GM23338 (cell line): ENCODE results near the gene LIN54. TPM values are rescaled to one million over a fixed set of nuclear protein-coding genes. Genes with fewer than 3 reads are reported as not detected.

Experiments used
- ATAC-seq: fragments of 200-7000 bp; cut with Tn5 transposase; 3 replicates; pipeline ENCODE4 v1.9.1; 2020
- DNase-seq: peaks from one replicate; pipeline ENCODE4 v3.0.0-alpha.2; 2015; ENCODE audit warnings: low spot score
- H2AFZ ChIP-seq: fragments of 200-600 bp; sonication (generic); 2 replicates; pipeline ENCODE4 v1.8.0; 2016; ENCODE audit warnings: antibody characterized with exemption, mild to moderate bottlenecking, moderate library complexity
- H3F3A ChIP-seq: fragments of 200-600 bp; sonication (generic); replicated peaks from 2 replicates; pipeline ENCODE4 v1.8.0; 2017; ENCODE audit warnings: antibody characterized with exemption, mixed run types, low read depth
- H3K27ac ChIP-seq: fragments of 200-600 bp; sonication (generic); 2 replicates; pipeline ENCODE4 v1.6.1; 2016; ENCODE audit warnings: low read depth
- H3K27me3 ChIP-seq: fragments of 200-600 bp; sonication (generic); 2 replicates; pipeline ENCODE4 v1.8.0; 2016; ENCODE audit warnings: mild to moderate bottlenecking, mixed run types, moderate library complexity; ENCODE audit not compliant: insufficient read depth
- H3K36me3 ChIP-seq: fragments of 200-600 bp; sonication (generic); 2 replicates; pipeline ENCODE4 v1.8.0; 2016; ENCODE audit warnings: mild to moderate bottlenecking; ENCODE audit not compliant: insufficient read depth
- H3K4me1 ChIP-seq: fragments of 200-600 bp; sonication (generic); 2 replicates; pipeline ENCODE4 v1.8.0; 2016; ENCODE audit warnings: mild to moderate bottlenecking, moderate library complexity; ENCODE audit not compliant: insufficient read depth
- H3K4me2 ChIP-seq: fragments of 200-600 bp; sonication (generic); 2 replicates; pipeline ENCODE4 v1.7.1; 2017; ENCODE audit warnings: mixed run types
- H3K4me3 ChIP-seq: fragments of 200-600 bp; sonication (generic); 2 replicates; pipeline ENCODE4 v1.6.1; 2016; ENCODE audit warnings: mixed run types
- H3K79me2 ChIP-seq: fragments of 200-600 bp; sonication (generic); replicated peaks from 2 replicates; pipeline ENCODE4 v1.8.0; 2017; ENCODE audit warnings: mild to moderate bottlenecking; ENCODE audit not compliant: insufficient read depth
- H3K9me2 ChIP-seq: fragments of 200-600 bp; sonication (generic); 2 replicates; pipeline ENCODE4 v1.8.0; 2017; ENCODE audit not compliant: insufficient read depth
- H4K20me1 ChIP-seq: fragments of 200-600 bp; sonication (generic); replicated peaks from 2 replicates; pipeline ENCODE4 v1.8.0; 2017; ENCODE audit warnings: mild to moderate bottlenecking; ENCODE audit not compliant: insufficient read depth
- H3K27ac Mint-ChIP-seq: 2 replicates; pipeline ENCODE4 v1.8.0; 2020; ENCODE audit warnings: inconsistent platforms, mild to moderate bottlenecking, moderate library complexity, mixed read lengths
- H3K27me3 Mint-ChIP-seq: 3 replicates; pipeline ENCODE4 v1.8.0; 2022; ENCODE audit warnings: low read depth, mild to moderate bottlenecking, moderate library complexity, mixed read lengths, inconsistent platforms; ENCODE audit not compliant: insufficient read depth, poor library complexity
- H3K36me3 Mint-ChIP-seq: 3 replicates; pipeline ENCODE4 v1.8.0; 2021; ENCODE audit warnings: low read depth, mild to moderate bottlenecking, inconsistent platforms, moderate library complexity, mixed read lengths
- H3K4me1 Mint-ChIP-seq: 3 replicates; pipeline ENCODE4 v1.8.0; 2020; ENCODE audit warnings: mild to moderate bottlenecking, inconsistent platforms, mixed read lengths
- H3K4me3 Mint-ChIP-seq: 3 replicates; pipeline ENCODE4 v1.8.0; 2021; ENCODE audit warnings: moderate library complexity, mild to moderate bottlenecking, inconsistent platforms, mixed read lengths
- H3K9me3 Mint-ChIP-seq: 3 replicates; pipeline ENCODE4 v1.8.0; 2020; ENCODE audit warnings: moderate library complexity, mild to moderate bottlenecking, inconsistent platforms, mixed read lengths
- STAT1 ChIP-seq: IDR thresholded peaks from one replicate; pipeline ENCODE4 v1.6.1; 2016; ENCODE audit warnings: antibody characterized with exemption; ENCODE audit not compliant: unreplicated experiment
- ZNF114 ChIP-seq: fragments of 250-450 bp; sonication (Bioruptor Pico); IDR thresholded peaks from 2 replicates; pipeline ENCODE4 v1.5.0; 2020; ENCODE audit warnings: mild to moderate bottlenecking, moderate library complexity
- polyA plus RNA-seq: library from polyadenylated mRNA; unstranded; fragments of >200 nt; fragmentation: Nextera tagmentation; extraction: Ambion mirVana; gene quantifications from 2 replicates; pipeline ENCODE4 v1.2.1, GENCODE V29; 2016
- total RNA-seq: library from RNA; depleted of rRNA; stranded (reverse); fragments of >200 nt; shearing (Covaris generic); gene quantifications from 2 replicates; pipeline ENCODE4 v1.2.3, GENCODE V29; 2014
- TF ChIP-seq, protein P1 (sequence below): fragments of 250-450 bp; sonication (Bioruptor Pico); IDR thresholded peaks from 2 replicates; pipeline ENCODE4 v1.5.0; 2020; ENCODE audit warnings: mild to moderate bottlenecking, moderate library complexity
- TF ChIP-seq, protein P2 (sequence below): IDR thresholded peaks from one replicate; pipeline ENCODE4 v1.6.1; 2018; ENCODE audit warnings: antibody characterized with exemption; ENCODE audit not compliant: unreplicated experiment

Gene LIN54
- total and polyA plus RNA-seq, 2 experiments from 2014 or later, result 4.0 to 11.2 TPM

DNA sequence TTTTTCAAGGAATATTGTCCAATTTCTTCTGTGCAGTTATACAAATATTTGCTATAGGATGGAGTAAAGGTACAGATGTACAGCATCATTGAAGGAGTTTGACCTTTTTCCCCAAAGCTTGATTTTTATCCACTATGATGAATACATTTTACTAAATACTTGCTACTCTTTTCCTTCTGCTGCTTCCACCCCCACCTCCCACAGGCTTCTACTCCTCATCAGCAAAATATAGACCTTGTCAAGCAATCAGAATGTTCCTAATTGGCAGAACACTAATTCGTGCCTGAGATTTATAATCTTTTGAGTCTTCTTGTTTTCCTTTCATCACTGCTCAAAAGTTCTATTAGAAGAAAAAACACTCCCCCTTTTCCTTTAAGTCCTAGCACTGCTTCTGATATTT is 113.9 kb downstream of the LIN54 start (continued):
- TF ChIP-seq, protein P1, sequence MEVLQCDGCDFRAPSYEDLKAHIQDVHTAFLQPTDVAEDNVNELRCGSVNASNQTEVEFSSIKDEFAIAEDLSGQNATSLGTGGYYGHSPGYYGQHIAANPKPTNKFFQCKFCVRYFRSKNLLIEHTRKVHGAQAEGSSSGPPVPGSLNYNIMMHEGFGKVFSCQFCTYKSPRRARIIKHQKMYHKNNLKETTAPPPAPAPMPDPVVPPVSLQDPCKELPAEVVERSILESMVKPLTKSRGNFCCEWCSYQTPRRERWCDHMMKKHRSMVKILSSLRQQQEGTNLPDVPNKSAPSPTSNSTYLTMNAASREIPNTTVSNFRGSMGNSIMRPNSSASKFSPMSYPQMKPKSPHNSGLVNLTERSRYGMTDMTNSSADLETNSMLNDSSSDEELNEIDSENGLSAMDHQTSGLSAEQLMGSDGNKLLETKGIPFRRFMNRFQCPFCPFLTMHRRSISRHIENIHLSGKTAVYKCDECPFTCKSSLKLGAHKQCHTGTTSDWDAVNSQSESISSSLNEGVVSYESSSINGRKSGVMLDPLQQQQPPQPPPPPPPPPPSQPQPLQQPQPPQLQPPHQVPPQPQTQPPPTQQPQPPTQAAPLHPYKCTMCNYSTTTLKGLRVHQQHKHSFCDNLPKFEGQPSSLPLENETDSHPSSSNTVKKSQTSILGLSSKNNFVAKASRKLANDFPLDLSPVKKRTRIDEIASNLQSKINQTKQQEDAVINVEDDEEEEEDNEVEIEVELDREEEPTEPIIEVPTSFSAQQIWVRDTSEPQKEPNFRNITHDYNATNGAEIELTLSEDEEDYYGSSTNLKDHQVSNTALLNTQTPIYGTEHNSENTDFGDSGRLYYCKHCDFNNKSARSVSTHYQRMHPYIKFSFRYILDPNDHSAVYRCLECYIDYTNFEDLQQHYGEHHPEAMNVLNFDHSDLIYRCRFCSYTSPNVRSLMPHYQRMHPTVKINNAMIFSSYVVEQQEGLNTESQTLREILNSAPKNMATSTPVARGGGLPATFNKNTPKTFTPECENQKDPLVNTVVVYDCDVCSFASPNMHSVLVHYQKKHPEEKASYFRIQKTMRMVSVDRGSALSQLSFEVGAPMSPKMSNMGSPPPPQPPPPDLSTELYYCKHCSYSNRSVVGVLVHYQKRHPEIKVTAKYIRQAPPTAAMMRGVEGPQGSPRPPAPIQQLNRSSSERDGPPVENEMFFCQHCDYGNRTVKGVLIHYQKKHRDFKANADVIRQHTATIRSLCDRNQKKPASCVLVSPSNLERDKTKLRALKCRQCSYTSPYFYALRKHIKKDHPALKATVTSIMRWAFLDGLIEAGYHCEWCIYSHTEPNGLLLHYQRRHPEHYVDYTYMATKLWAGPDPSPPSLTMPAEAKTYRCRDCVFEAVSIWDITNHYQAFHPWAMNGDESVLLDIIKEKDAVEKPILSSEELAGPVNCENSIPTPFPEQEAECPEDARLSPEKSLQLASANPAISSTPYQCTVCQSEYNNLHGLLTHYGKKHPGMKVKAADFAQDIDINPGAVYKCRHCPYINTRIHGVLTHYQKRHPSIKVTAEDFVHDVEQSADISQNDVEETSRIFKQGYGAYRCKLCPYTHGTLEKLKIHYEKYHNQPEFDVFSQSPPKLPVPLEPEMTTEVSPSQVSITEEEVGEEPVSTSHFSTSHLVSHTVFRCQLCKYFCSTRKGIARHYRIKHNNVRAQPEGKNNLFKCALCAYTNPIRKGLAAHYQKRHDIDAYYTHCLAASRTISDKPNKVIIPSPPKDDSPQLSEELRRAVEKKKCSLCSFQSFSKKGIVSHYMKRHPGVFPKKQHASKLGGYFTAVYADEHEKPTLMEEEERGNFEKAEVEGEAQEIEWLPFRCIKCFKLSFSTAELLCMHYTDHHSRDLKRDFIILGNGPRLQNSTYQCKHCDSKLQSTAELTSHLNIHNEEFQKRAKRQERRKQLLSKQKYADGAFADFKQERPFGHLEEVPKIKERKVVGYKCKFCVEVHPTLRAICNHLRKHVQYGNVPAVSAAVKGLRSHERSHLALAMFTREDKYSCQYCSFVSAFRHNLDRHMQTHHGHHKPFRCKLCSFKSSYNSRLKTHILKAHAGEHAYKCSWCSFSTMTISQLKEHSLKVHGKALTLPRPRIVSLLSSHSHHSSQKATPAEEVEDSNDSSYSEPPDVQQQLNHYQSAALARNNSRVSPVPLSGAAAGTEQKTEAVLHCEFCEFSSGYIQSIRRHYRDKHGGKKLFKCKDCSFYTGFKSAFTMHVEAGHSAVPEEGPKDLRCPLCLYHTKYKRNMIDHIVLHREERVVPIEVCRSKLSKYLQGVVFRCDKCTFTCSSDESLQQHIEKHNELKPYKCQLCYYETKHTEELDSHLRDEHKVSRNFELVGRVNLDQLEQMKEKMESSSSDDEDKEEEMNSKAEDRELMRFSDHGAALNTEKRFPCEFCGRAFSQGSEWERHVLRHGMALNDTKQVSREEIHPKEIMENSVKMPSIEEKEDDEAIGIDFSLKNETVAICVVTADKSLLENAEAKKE, result no peak
- no peak for TF ChIP-seq ZNF114 (CRISPR knock-in tag)

DNA sequence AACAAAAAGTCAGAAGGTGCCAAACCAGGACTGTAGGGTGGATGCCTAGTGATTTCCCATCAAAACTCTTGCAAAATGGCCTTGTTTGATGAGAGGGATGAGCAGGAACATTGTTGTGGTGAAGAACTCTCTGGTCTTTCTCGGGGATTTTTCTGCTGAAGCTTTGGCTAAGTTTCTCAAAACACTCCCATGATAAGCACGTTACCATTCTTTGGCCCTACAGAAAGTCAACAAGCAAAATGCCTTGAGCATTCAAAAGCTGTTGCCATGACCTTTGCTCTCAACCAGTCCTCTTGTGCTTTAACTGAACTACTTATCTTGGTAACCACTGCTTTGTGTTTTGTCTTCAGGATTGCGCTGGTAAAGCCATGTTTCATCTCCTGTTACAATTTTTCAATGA is 116.7 kb downstream of the LIN54 start:
- Histone ChIP-seq H3F3A (peaks cover 19% of the 10 kb centered on the region; the same call in 1 of the 2 replicates), H3K27me3 (no peaks in the 10 kb centered on the region), H4K20me1 (peaks cover 38% of the 10 kb centered on the region), H3K9me2 (no peaks in the 10 kb centered on the region), H3K4me1 (peaks cover 18% of the 10 kb centered on the region), H3K36me3 (peaks cover 47% of the 10 kb centered on the region; the same call in 1 of the 2 replicates), H3K4me2 (no peak overlapping the region), H3K27ac (no peak overlapping the region), H3K79me2 (peaks cover 71% of the 10 kb centered on the region), H3K4me3 (no peak overlapping the region), H2AFZ (no peak overlapping the region)
- H3K36me3 Mint-ChIP-seq, result peaks cover 43% of the 10 kb centered on the region
- H3K4me1 Mint-ChIP-seq, result peaks cover 17% of the 10 kb centered on the region
- H3K9me3 Mint-ChIP-seq, result no peaks in the 10 kb centered on the region
- no peak overlapping the region for H3K4me3 Mint-ChIP-seq
- no peak overlapping the region for H3K27ac Mint-ChIP-seq
- no peaks in the 10 kb centered on the region for H3K27me3 Mint-ChIP-seq
- DNase-seq (no peak), ATAC-seq (no peak)
- TF ChIP-seq, protein P1, result no peak
- no peak for TF ChIP-seq ZNF114 (CRISPR knock-in tag)
- TF ChIP-seq STAT1, result no peak
- TF ChIP-seq, protein P2, sequence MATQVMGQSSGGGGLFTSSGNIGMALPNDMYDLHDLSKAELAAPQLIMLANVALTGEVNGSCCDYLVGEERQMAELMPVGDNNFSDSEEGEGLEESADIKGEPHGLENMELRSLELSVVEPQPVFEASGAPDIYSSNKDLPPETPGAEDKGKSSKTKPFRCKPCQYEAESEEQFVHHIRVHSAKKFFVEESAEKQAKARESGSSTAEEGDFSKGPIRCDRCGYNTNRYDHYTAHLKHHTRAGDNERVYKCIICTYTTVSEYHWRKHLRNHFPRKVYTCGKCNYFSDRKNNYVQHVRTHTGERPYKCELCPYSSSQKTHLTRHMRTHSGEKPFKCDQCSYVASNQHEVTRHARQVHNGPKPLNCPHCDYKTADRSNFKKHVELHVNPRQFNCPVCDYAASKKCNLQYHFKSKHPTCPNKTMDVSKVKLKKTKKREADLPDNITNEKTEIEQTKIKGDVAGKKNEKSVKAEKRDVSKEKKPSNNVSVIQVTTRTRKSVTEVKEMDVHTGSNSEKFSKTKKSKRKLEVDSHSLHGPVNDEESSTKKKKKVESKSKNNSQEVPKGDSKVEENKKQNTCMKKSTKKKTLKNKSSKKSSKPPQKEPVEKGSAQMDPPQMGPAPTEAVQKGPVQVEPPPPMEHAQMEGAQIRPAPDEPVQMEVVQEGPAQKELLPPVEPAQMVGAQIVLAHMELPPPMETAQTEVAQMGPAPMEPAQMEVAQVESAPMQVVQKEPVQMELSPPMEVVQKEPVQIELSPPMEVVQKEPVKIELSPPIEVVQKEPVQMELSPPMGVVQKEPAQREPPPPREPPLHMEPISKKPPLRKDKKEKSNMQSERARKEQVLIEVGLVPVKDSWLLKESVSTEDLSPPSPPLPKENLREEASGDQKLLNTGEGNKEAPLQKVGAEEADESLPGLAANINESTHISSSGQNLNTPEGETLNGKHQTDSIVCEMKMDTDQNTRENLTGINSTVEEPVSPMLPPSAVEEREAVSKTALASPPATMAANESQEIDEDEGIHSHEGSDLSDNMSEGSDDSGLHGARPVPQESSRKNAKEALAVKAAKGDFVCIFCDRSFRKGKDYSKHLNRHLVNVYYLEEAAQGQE, result no peak
